IMR-90 (cell line): ENCODE results near the gene FLNA. TPM values are rescaled to one million over a fixed set of nuclear protein-coding genes. Genes with fewer than 3 reads are reported as not detected.

ENCODE experiments used
- ATAC-seq: fragments of 200-7000 bp; cut with Tn5 transposase; 2 replicates; pipeline ENCODE4 v1.9.1; 2020; ENCODE audit warnings: low read depth, mild to moderate bottlenecking, moderate library complexity
- BruUV-seq: library from RNA; stranded (reverse); fragments of 400-500 nt; replicated peaks from 2 replicates; lab custom pipeline; 2021; lab: Mats Ljungman, UMichigan
- CTCF ChIA-PET: fragments of 300-600 bp; formaldehyde crosslinking; extraction: SDS; loops from one replicate; lab custom pipeline; 2021; ENCODE audit warnings: antibody characterized with exemption; lab: Yijun Ruan, JAX
- POLR2A ChIA-PET: fragments of 300-600 bp; sonication (Branson Sonifier 250); formaldehyde crosslinking; loops from one replicate; lab custom pipeline; 2022; ENCODE audit warnings: antibody characterized with exemption; ENCODE audit not compliant: unreplicated experiment; lab: Charles Lee
- DNase-seq: peaks from one replicate; pipeline ENCODE4 v3.0.0; 2013
- H2AFZ ChIP-seq: replicated peaks from 2 replicates; pipeline ENCODE3; 2013; ENCODE audit warnings: low read length, mild to moderate bottlenecking; ENCODE audit not compliant: poor library complexity
- H2AK5ac ChIP-seq: 2 replicates; pipeline ENCODE4 v1.6.1; 2013; ENCODE audit warnings: low read depth, low read length, inconsistent platforms
- H2AK9ac ChIP-seq: replicated peaks from 2 replicates; pipeline ENCODE3; 2013; ENCODE audit warnings: mild to moderate bottlenecking, low read depth, low read length, moderate library complexity; ENCODE audit not compliant: poor library complexity
- H2BK120ac ChIP-seq: 2 replicates; pipeline ENCODE4 v1.6.1; 2013; ENCODE audit warnings: low read depth, low read length, inconsistent platforms
- H2BK15ac ChIP-seq: 3 replicates; pipeline ENCODE4 v1.6.1; 2013; ENCODE audit warnings: low read depth, low read length, inconsistent platforms
- H2BK20ac ChIP-seq: 2 replicates; pipeline ENCODE4 v1.6.1; 2013; ENCODE audit warnings: low read depth, mild to moderate bottlenecking, inconsistent platforms, low read length, moderate library complexity
- H2BK5ac ChIP-seq: 2 replicates; pipeline ENCODE4 v1.6.1; 2013; ENCODE audit warnings: mild to moderate bottlenecking, low read depth, low read length, inconsistent platforms; ENCODE audit not compliant: poor library complexity, severe bottlenecking
- H3K14ac ChIP-seq: replicated peaks from 2 replicates; pipeline ENCODE4 v1.6.1; 2013; ENCODE audit warnings: low read depth, low read length, inconsistent platforms
- H3K18ac ChIP-seq: 2 replicates; pipeline ENCODE4 v1.6.1; 2013; ENCODE audit warnings: low read depth, low read length, control low read depth
- H3K23ac ChIP-seq: 2 replicates; pipeline ENCODE4 v1.6.1; 2013; ENCODE audit warnings: low read depth, low read length, inconsistent platforms
- H3K27ac ChIP-seq: 2 replicates; pipeline ENCODE4 v1.5.1; 2013; ENCODE audit warnings: mild to moderate bottlenecking, control low read depth, low read length; ENCODE audit not compliant: insufficient read depth
- H3K27me3 ChIP-seq: 2 replicates; pipeline ENCODE4 v1.6.1; 2013; ENCODE audit warnings: low read length; ENCODE audit not compliant: control insufficient read depth, insufficient read depth
- H3K36me3 ChIP-seq: 2 replicates; pipeline ENCODE4 v1.6.1; 2013; ENCODE audit warnings: low read length, mixed read lengths; ENCODE audit not compliant: control insufficient read depth, insufficient read depth
- H3K4ac ChIP-seq: 2 replicates; pipeline ENCODE4 v1.6.1; 2013; ENCODE audit warnings: low read depth, low read length, inconsistent platforms
- H3K4me1 ChIP-seq: 2 replicates; pipeline ENCODE4 v1.6.1; 2013; ENCODE audit warnings: low read length, mixed read lengths; ENCODE audit not compliant: control insufficient read depth, insufficient read depth
- H3K4me2 ChIP-seq: 2 replicates; pipeline ENCODE4 v1.6.1; 2013; ENCODE audit warnings: low read depth, mild to moderate bottlenecking, control low read depth, low read length, moderate library complexity
- H3K4me3 ChIP-seq: 2 replicates; pipeline ENCODE4 v1.5.1; 2013; ENCODE audit warnings: low read depth, mild to moderate bottlenecking, control low read depth, low read length, moderate library complexity; ENCODE audit not compliant: insufficient read depth
- H3K56ac ChIP-seq: 2 replicates; pipeline ENCODE4 v1.6.1; 2013; ENCODE audit warnings: low read length, inconsistent platforms; ENCODE audit not compliant: insufficient read depth; ENCODE audit errors: extremely low read depth
- H3K79me1 ChIP-seq, 2 experiments: 2 replicates each; pipeline ENCODE4 v1.6.1; 2013; ENCODE audit warnings: low read length in 2 of 2, inconsistent platforms in 1 of 2, low read depth in 1 of 2
- H3K9ac ChIP-seq: 2 replicates; pipeline ENCODE4 v1.6.1; 2013; ENCODE audit warnings: low read depth, low read length, control low read depth
- H3K9me1 ChIP-seq: 2 replicates; pipeline ENCODE4 v1.6.1; 2013; ENCODE audit warnings: low read length, inconsistent platforms; ENCODE audit not compliant: insufficient read depth
- H3K9me3 ChIP-seq: 2 replicates; pipeline ENCODE4 v1.6.1; 2013; ENCODE audit warnings: low read length; ENCODE audit not compliant: control insufficient read depth, insufficient read depth
- H4K20me1 ChIP-seq: 2 replicates; pipeline ENCODE4 v1.6.1; 2013; ENCODE audit warnings: low read length, inconsistent platforms; ENCODE audit not compliant: insufficient read depth
- H4K5ac ChIP-seq: 2 replicates; pipeline ENCODE4 v1.6.1; 2013; ENCODE audit warnings: mild to moderate bottlenecking, low read depth, low read length, control low read depth
- H4K8ac ChIP-seq, 2 experiments: 2 replicates each; pipeline ENCODE4 v1.6.1; 2013; ENCODE audit warnings: low read depth in 2 of 2, low read length in 2 of 2, control low read depth in 1 of 2, inconsistent platforms in 1 of 2
- H4K91ac ChIP-seq: 2 replicates; pipeline ENCODE4 v1.6.1; 2013; ENCODE audit warnings: low read depth, low read length, inconsistent platforms; ENCODE audit not compliant: insufficient read depth
- CHD1 ChIP-seq: IDR thresholded peaks from 2 replicates; pipeline ENCODE4 v1.6.1; 2012; ENCODE audit warnings: low read depth, low read length, improper control_type of control experiment
- POLR2A ChIP-seq: IDR thresholded peaks from 2 replicates; pipeline ENCODE4 v1.6.1; 2012; ENCODE audit warnings: mild to moderate bottlenecking, low read depth, low read length
- WGBS, 2 experiments: methylation state at CpG; one replicate each; pipeline versions ENCODE4 v1.1.5 to v1.1.7; 2013; ENCODE audit warnings: missing lambda C conversion rate in 2 of 2; ENCODE audit not compliant: insufficient read length in 1 of 2; ENCODE audit errors: extremely low coverage in 2 of 2; 5-methylcytosine and 5-hydroxymethylcytosine counted together
- dilution Hi-C: fragments of 300-500 bp; cut with HindIII; formaldehyde crosslinking; loops from one replicate; pipeline ENCODE4 v1.14.3; 2018; ENCODE audit warnings: low sequenced_read_pairs; ENCODE audit not compliant: unreplicated experiment
- in situ Hi-C: fragments of 300-500 bp; cut with MboI; formaldehyde crosslinking; loops from 3 replicates; pipeline ENCODE4 v1.14.3; 2019; ENCODE audit warnings: low sequenced_read_pairs, inconsistent platforms, mixed read lengths
- intact Hi-C: fragments of 100-400 bp; cut with micrococcal nuclease; formaldehyde crosslinking; loops from 2 replicates; pipeline ENCODE4 v1.10.0; 2022
- polyA plus RNA-seq, 3 experiments: library from polyadenylated mRNA; depleted of rRNA; stranded (reverse); fragments of >200 nt; gene quantifications; 2 replicates each; pipeline ENCODE4 v1.2.3, GENCODE V29; 2012; ENCODE audit warnings: low replicate concordance in 1 of 3
- total RNA-seq: library from RNA; depleted of rRNA; stranded (reverse); fragments of >200 nt; gene quantifications from 2 replicates; pipeline ENCODE4 v1.2.3, GENCODE V29; 2012
- TF ChIP-seq, protein P1 (sequence below): fragments of 150-350 bp; IDR thresholded peaks from 2 replicates; pipeline ENCODE4 v1.6.1; 2017; ENCODE audit warnings: mild to moderate bottlenecking, antibody characterized with exemption, low read length, low read depth

The FLNA gene
- total and polyA plus RNA-seq, 2 of the 4 experiments (the other 2 are of a cell fraction): 1,356 to 1,357 TPM

DNA sequence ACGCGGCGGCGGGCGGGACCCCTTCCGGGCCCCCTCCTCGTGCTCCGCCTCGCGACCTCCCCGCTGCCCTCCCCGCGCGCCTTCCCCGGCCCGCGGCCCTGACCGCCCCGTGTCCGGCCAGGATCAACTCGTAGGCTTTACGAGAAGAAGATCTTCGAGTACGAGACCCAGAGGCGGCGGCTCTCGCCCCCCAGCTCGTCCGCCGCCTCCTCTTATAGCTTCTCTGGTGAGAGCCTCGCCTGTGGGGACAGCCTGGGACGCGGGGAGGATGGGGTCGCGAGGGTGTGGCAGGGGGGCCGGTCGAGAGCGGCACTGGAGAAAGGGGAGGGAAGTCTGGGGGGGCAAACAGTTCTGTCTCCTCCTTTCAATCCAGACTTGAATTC, 5.1 kb upstream of the FLNA start:
- Histone ChIP-seq H3K18ac (peak overlapping the region; percentile 34; the same call in 1 of the 2 replicates), H3K9me3 (no peaks in the 10 kb centered on the region), H2AK9ac (peak overlapping the region; percentile 97), H3K27ac (peak overlapping the region; percentile 93), H2BK5ac (peak overlapping the region; percentile 79), H2BK20ac (no peak overlapping the region), H2AK5ac (peak overlapping the region; percentile 49), H3K9ac (peak overlapping the region; percentile 94), H4K5ac (0 out of 2 replicates have a peak overlapping the region, but pooled peaks have one; percentile 30), H2BK15ac (no peak overlapping the region), H2AFZ (peak overlapping the region; percentile 79), H3K36me3 (peaks cover 11% of the 10 kb centered on the region; the same call in 1 of the 2 replicates), H3K79me1 (peaks cover 0 to 30% of the 10 kb centered on the region in 2 experiments; a peak in 3 of 4 replicates), H3K4me3 (peak overlapping the region; percentile 96), H3K4me1 (peaks cover 13% of the 10 kb centered on the region), H4K8ac (peak overlapping the region; percentile 66; a peak in 3 of 4 replicates), H3K4ac (peak overlapping the region; percentile 86), H3K9me1 (0 out of 2 replicates have a peak, but pooled peaks cover 5% of the 10 kb centered on the region), H3K27me3 (no peaks in the 10 kb centered on the region), H2BK120ac (no peak overlapping the region), H4K20me1 (peaks cover 17% of the 10 kb centered on the region), H3K4me2 (peak overlapping the region; percentile 89), H3K23ac (peak overlapping the region; percentile 91; the same call in 1 of the 2 replicates), H3K14ac (peak overlapping the region; percentile 79), H3K56ac (peak overlapping the region; percentile 52; the same call in 1 of the 2 replicates), H4K91ac (peak overlapping the region; percentile 35)
- dilution Hi-C loops (no loop called here), in situ Hi-C loops (no loop called here), intact Hi-C loops (no loop called here)
- ChIA-PET CTCF (no interaction called here), POLR2A (interaction anchor here (0.5 to 0.8 kb wide), 4 partner anchors 9 to 787 kb away, joined by 3 to 7 read pairs (median 3); no protein-coding TSS in a partner anchor)
- no peak for DNase-seq
- TF ChIP-seq CHD1 (no peak), POLR2A (peak; percentile 12)
- TF ChIP-seq, protein P1, sequence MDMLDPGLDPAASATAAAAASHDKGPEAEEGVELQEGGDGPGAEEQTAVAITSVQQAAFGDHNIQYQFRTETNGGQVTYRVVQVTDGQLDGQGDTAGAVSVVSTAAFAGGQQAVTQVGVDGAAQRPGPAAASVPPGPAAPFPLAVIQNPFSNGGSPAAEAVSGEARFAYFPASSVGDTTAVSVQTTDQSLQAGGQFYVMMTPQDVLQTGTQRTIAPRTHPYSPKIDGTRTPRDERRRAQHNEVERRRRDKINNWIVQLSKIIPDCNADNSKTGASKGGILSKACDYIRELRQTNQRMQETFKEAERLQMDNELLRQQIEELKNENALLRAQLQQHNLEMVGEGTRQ: no peak
- TSS peak; percentile 95 for BruUV-seq
- 42% methylated on average over 6 of the region's 38 CpGs; no CpG with 5 or more reads in 1 of the 2 experiments for WGBS, 2 experiments
- no peak for ATAC-seq
